ENCODE results near the gene CD163. TPM values are rescaled to one million over a fixed set of nuclear protein-coding genes. Genes with fewer than 3 reads are reported as not detected.

CD163 gene
- total RNA-seq, 1 experiment from 2014 or later, result not detected

- no peaks in the 10 kb centered on the region for H3K79me2 ChIP-seq (ENCODE audit: low read depth)
- H3K27me3 ChIP-seq (ENCODE audit: insufficient read depth, low read depth), result no peaks in the 10 kb centered on the region
- BruUV-seq (replicated peaks), result no TSS peak
- DNase-seq, result peak; percentile 56 to 74
- CTCF ChIA-PET, result interaction anchor here (0.6 kb wide), 2 partner anchors 108 to 527 kb away, joined by 4 to 13 read pairs; no protein-coding TSS in a partner anchor
- H4K20me1 ChIP-seq (ENCODE audit: insufficient read depth), result no peaks in the 10 kb centered on the region
- no peak overlapping the region for H3K27ac ChIP-seq
- intact Hi-C loops (cut with micrococcal nuclease; ENCODE audit: unreplicated experiment), result loop anchor here (1.0 kb wide), 3 partner anchors 86 to 241 kb away; no protein-coding TSS in a partner anchor
- POLR2A ChIA-PET (ENCODE audit: unreplicated experiment), result no interaction called here
- H3K4me2 ChIP-seq, result no peak overlapping the region
- no peak overlapping the region for H3K4me3 ChIP-seq
- no peaks in the 10 kb centered on the region for H3K36me3 ChIP-seq (ENCODE audit: low read depth)
- H2AFZ ChIP-seq, result no peak overlapping the region
- H3K9me2 ChIP-seq (ENCODE audit: insufficient read depth), result no peaks in the 10 kb centered on the region
- no peaks in the 10 kb centered on the region for H3K9me3 ChIP-seq (ENCODE audit: insufficient read depth, low read depth)
- H3K4me1 ChIP-seq (replicated peaks; ENCODE audit: insufficient read depth), result no peaks in the 10 kb centered on the region
- no peaks in the 10 kb centered on the region for H3F3A ChIP-seq (ENCODE audit: insufficient read depth, low read depth)
- TF ChIP-seq EZH2 (IDR thresholded peaks at IDR 0.05; ENCODE audit: low read depth) (no peak), CTCF (conservative IDR thresholded peaks at IDR 0.05) (peak; percentile 95)
These were observed 43.0 kb downstream of the CD163 start for GRCh38 chr12:7460375-7461259.

- Histone ChIP-seq H3F3A (ENCODE audit: insufficient read depth, low read depth) (no peaks in the 10 kb centered on the region), H3K79me2 (ENCODE audit: low read depth) (no peaks in the 10 kb centered on the region), H3K27me3 (ENCODE audit: insufficient read depth, low read depth) (no peaks in the 10 kb centered on the region), H4K20me1 (ENCODE audit: insufficient read depth) (no peaks in the 10 kb centered on the region), H3K36me3 (ENCODE audit: low read depth) (no peaks in the 10 kb centered on the region), H3K4me2 (no peak overlapping the region), H3K4me3 (no peak overlapping the region), H3K9me2 (ENCODE audit: insufficient read depth) (no peaks in the 10 kb centered on the region), H3K9me3 (ENCODE audit: insufficient read depth, low read depth) (no peaks in the 10 kb centered on the region), H3K4me1 (replicated peaks; ENCODE audit: insufficient read depth) (no peaks in the 10 kb centered on the region), H2AFZ (no peak overlapping the region), H3K27ac (no peak overlapping the region)
- no TSS peak for BruUV-seq (replicated peaks)
- CTCF ChIA-PET, result no interaction called here
- DNase-seq, result no peak
- TF ChIP-seq EZH2 (IDR thresholded peaks at IDR 0.05; ENCODE audit: low read depth), result no peak
- no peak for TF ChIP-seq CTCF (conservative IDR thresholded peaks at IDR 0.05)
- intact Hi-C loops (cut with micrococcal nuclease; ENCODE audit: unreplicated experiment), result loop anchor here (1.0 kb wide), 3 partner anchors 86 to 241 kb away; no protein-coding TSS in a partner anchor
- POLR2A ChIA-PET (ENCODE audit: unreplicated experiment), result no interaction called here
These were observed 43.6 kb downstream of the CD163 start for GRCh38 chr12:7459973-7460372.

DNA sequence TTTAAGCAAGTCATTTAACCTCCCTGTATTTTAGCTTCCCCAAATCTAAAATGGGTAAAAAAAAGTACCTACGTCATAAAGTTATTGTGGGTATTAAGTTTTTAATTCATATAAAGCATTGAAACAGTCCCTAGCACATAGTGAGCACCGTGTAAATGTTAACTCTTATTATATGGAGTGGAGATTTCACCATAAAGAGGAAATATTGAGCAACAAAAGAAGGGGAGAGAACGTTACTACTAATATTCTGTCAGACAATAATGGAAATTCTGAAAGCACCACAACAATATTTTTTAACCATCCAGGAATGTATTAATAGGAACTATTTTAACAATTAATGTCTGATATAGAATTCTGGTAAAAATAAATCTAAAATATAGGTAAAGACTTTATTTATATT, 51.8 kb downstream of the CD163 start:
- no peaks in the 10 kb centered on the region for H3K79me2 ChIP-seq (ENCODE audit: low read depth)
- H3K9me3 ChIP-seq (ENCODE audit: insufficient read depth, low read depth), result no peaks in the 10 kb centered on the region
- DNase-seq, result no peak
- H3K27ac ChIP-seq, result no peak overlapping the region
- no peaks in the 10 kb centered on the region for H3F3A ChIP-seq (ENCODE audit: insufficient read depth, low read depth)
- H3K9me2 ChIP-seq (ENCODE audit: insufficient read depth), result no peaks in the 10 kb centered on the region
- POLR2A ChIA-PET (ENCODE audit: unreplicated experiment), result no interaction called here
- intact Hi-C loops (cut with micrococcal nuclease; ENCODE audit: unreplicated experiment), result no loop called here
- no TSS peak for BruUV-seq (replicated peaks)
- H3K4me3 ChIP-seq, result no peak overlapping the region
- no peak overlapping the region for H3K4me2 ChIP-seq
- no peaks in the 10 kb centered on the region for H3K27me3 ChIP-seq (ENCODE audit: insufficient read depth, low read depth)
- CTCF ChIA-PET, result no interaction called here
- TF ChIP-seq CTCF (conservative IDR thresholded peaks at IDR 0.05) (no peak), EZH2 (IDR thresholded peaks at IDR 0.05; ENCODE audit: low read depth) (no peak)
- H3K4me1 ChIP-seq (replicated peaks; ENCODE audit: insufficient read depth), result no peaks in the 10 kb centered on the region
- H2AFZ ChIP-seq, result no peak overlapping the region
- H3K36me3 ChIP-seq (ENCODE audit: low read depth), result no peaks in the 10 kb centered on the region
- no peaks in the 10 kb centered on the region for H4K20me1 ChIP-seq (ENCODE audit: insufficient read depth)

Measured in PC-9 (cell line).